HG03280 (cell line): ENCODE data around the gene C1QTNF2.

Experiments used
- ATAC-seq: cut with Tn5 transposase; IDR thresholded peaks from one replicate; pipeline ENCODE4 v1.9.1; 2021; ENCODE audit warnings: mild to moderate bottlenecking, moderate library complexity; ENCODE audit not compliant: unreplicated experiment

C1QTNF2 gene

DNA sequence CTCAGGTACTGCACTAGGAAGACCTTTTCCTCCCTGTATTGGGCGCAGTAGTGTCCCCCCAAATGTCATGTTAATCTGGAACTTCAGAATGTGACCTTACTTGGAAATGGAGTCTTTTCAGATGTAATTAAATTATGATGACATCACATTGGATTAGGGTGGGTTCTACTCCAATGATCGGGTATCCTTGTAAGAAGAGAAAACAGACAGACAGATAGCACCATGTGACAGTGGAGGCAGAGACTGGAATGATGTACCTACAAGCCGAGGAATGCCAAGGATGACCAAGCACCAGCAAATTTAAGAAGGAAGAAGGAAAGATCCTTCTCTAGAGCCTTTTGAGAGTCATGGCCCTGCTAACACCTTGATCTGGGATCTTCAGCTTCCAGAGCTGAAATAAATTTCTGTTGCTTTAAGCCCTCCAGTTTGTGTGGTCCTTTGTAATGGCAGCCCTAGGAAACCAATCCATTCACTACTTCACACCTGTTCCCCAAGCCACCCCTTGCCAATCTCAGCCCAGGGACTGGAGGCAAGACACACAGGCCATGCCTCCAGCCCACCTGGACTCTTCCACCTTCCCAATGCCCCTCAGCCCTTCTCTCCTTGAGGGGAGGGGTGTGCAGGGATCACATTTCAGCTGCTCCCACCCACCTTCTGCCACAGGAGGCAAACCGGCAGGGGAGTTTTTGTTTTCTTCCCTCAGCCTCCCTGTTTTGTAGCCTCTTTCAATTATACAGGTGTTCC lies 59.7 kb downstream of the C1QTNF2 start:
- no peak for ATAC-seq

DNA sequence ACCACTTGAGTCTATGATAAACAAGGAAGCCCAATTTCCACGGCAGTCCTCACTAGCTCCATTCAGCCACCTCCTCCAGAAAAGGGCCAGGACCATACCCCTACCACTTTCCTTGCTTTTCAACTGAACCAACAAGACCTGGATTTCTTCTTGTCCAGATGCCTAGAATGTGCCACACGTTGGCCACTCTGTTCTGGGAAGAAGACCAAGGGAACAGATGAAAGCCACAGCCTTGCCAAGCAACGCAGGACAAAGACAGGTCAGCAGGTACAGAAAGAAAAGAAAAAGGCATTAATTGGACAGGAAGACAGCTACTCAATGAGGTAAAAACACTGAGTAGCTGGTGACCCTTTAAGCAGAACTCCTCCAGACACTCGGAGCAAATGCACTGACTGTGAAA lies 60.3 kb downstream of the C1QTNF2 start:
- ATAC-seq, result no peak

DNA sequence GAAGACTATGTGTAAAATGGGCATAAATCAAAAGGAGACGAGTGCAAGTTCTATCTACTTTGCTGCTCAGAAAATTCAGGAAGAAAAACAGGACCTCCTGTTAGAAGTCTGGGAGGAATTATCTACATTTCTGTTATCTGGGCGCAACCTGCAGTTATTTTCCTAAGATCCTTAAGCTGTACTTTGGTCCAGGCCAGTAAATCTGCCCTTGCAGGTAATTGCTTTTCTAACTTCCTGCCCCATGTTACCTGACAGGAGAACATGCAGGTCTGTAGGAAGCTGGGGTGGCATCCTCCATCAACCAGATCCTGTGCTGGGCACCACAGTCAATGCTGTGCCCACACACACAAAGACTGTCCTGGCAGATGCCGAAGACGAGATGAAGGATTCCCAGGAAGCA lies 63.7 kb downstream of the C1QTNF2 start:
- no peak for ATAC-seq

GRCh38 chr5:160305319-160305718 lies 65.1 kb downstream of the C1QTNF2 start:
- ATAC-seq, result no peak

DNA sequence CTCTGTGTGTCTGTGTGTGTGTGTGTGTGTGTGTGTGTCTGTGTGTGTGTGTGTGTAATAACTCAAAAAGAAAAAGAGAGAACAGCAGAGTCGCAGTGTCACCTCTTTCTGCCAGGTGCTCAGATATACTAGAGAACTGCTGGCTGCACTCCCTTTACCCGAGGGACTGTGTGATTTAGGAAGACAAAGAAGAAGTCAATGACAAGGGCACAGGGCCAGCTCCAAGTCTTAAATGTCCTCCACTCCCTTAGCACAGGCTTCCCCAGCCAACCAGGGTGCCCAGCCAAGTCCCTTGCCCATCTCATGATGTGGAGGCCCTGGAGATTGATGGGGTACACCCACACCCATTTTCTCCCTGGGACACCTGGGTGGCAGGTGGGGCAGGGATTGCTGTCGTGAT lies 66.7 kb downstream of the C1QTNF2 start:
- no peak for ATAC-seq

DNA sequence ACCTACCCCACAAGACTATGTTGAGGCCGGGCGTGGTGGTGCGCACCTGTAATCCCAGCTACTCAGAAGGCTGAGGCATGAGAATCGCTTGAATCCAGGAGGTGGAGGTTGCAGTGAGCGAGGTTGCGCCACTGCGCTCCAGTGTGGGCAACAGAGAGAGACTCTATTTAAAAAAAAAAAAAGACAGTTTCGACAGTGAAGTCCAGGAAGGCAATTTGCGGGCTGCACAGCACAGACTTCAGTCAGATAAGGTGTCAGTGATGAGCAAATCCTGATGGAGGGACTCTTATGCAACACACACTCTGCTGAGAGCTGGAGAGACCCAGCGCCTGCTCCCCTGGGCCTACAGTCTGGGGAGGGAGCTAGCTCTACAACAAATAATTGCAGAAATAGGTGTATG lies 72.2 kb downstream of the C1QTNF2 start:
- no peak for ATAC-seq

- no peak for ATAC-seq
Measured at GRCh38 chr5:160297776-160298175, 72.7 kb downstream of the C1QTNF2 start.
